GM18873 (cell line): ENCODE measurements around the gene SRMS.

Experiments used
- ATAC-seq: cut with Tn5 transposase; IDR thresholded peaks from one replicate; pipeline ENCODE4 v1.9.1; 2021; ENCODE audit warnings: mild to moderate bottlenecking, moderate library complexity, moderate number of reproducible peaks; ENCODE audit not compliant: unreplicated experiment, low FRiP score

Gene SRMS

DNA sequence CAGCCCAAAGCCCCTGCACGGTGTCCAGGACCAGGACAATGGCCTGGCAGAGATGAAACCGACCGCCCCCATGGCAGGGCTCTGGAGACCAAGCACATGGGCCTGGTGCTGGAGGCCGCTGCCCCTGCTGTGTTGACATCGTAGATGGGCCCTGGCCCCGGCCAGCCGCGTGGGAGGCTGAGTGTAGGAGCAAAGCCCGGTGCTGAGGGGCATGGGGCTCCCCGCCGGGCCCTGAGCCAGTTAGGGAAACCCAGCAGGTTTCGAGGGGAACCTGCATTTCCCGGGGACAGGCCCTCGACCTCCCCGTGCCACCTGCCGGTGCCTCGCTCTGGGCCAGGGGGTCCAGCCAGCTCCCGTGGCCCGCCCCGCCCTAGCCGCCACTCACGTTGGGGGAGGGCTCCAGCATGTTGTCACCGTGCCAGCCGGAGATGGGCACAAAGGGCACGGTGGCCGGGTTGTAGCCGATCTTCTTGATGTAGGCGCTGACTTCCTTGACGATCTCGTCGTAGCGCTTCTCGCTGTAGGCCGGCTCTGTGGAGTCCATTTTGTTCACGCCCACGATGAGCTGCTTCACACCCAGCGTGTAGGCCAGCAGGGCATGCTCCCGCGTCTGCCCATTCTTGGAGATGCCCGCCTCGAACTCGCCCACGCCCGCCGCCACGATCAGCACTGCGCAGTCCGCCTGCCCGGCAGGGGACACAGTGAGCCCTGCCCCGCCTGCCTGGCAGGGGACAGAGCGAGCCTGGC, 53.0 kb downstream of the SRMS start:
- no peak for ATAC-seq

DNA sequence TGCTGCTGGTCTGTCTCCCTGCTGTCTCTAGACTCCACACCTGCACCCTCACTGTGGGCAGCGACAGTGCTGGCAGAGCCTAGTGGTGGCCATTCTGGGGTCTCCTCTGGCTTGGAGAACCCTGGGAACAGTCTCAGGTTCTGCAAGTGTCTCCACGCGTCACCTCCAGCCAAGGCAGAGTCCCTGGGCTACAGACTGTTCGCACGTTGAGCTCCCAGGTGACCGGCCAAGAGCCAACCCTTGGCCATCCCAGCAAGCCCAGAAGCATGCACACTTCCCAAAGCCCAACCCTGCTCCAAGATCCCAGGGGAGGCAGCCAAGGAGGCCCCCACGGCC, 53.5 kb downstream of the SRMS start:
- no peak for ATAC-seq

DNA sequence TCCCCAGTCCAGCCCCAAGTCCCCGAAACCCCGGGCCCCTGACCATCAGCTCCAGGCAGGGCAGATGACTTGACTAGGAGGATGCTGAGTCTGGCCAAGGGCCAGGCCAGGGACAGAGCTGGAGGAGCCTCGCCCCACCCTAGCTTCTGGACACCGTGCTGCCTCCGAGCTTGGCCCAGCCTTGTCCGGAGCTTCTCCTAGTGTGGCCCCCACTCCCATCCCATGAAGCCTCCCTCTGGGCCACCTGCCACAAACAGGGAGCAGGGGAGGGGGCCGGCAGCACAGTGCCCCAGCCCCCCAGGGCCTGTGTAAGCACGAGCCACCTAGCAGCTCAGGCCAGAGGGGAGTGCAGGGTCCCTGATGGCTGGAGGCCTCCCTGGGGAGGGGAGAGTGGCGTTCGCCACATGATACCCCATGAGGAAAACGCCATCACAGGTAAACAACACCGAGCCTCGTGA, 54.0 kb downstream of the SRMS start:
- ATAC-seq = no peak

DNA sequence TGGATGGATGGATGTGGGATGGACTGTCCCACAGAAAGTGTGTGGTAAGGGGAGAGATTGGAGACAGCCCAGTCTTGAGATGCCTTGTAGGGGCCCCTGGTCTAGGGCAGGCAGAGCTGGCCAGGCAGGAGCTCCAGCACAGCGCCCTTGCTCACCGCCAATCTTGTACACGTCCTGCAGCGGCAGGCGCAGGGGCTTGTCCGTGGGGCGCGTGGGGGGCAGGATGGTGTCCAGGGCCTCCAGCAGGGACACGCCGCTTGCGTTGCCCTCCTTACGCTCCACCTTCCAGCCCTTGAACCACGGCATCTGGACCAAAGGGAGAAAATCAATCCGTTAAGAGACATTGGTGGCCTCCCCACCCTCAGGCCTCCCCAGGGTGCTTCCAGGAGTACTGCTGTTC, 54.6 kb downstream of the SRMS start:
- no peak for ATAC-seq

DNA sequence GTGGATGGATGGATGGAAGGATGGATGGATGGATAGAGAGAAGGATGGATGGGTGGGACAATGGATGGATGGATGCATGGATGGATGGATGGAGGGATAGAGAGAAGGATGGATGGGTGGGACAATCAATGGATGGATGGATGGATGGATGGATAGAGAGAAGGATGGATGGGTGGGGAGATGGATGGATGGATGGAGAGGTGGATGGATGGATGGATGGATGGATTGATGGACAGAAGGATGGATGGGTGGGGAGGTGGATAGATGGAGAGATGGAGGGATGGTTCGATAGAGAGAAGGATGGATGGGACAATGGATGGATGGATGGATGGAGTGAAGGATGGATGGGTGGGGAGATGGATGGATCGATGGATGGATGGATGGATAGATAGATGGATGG, 55.0 kb downstream of the SRMS start:
- ATAC-seq = no peak

DNA sequence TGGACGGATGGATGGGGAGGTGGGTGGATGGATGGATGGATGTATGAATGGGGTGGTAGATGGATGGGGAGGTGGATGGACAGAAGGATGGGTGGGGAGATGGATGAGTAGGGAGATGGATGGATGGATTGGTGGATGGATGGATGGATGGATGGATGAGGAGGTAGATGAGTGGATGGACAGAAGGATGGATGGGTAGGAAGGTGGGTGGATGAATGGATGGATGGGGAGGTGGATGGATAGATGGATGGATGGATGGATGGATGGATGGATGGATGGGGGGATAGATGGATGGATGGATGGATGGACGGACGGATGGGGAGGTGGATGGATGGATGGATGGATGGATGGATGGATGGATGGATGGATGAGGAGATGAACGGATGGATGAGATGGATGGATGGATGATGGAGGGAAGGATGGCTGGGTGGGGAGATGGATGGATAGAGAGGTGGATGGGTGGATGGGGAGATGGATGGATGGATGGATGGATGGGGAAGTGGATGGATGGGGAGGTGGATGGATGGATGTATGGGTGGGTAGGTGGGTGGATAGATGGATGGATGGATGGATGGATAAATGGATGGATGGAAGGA, 55.8 kb downstream of the SRMS start:
- ATAC-seq = no peak

DNA sequence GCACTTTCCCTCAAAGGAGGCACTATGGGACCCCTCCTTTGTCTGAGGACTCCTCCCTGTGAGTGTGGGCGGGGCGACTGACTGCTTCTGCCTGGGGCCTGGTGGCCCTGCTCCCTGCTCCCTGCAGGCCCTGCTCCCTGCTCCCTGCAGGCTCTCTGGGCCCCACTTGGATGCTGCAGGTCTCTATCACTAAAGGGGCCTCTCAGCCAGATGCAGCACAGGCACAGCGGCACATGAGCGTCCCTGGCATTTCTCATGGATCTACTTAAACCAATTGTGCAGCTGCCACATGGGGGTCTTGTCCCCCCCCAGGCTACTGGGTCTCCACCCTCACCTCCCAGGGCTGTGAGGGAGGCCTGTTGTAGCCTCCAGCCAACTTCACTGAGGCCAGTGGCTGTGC, 56.5 kb downstream of the SRMS start:
- ATAC-seq = no peak
